Stomach (tissue), 4 donors: ENCODE results near the gene CDC40.

Source experiments
- POLR2A ChIP-seq, 4 donors: fragments of 450-650 bp; IDR thresholded peaks; one replicate each; pipeline ENCODE4 v1.6.1; 2016; ENCODE audit warnings: antibody characterized with exemption in 4 of 4, control low read depth in 2 of 4, mild to moderate bottlenecking in 1 of 4, moderate library complexity in 1 of 4
- TF ChIP-seq, protein P1 (sequence below), 7 experiments: fragments of 450-650 bp in 4 of 7; fragments of 200-600 bp in 3 of 7; sonication (generic) in 3 of 7; IDR thresholded peaks; one replicate each; pipeline ENCODE4 v1.5.1; 2016 to 2019; ENCODE audit warnings: antibody characterized with exemption in 7 of 7, control low read depth in 2 of 7, mild to moderate bottlenecking in 1 of 7

DNA sequence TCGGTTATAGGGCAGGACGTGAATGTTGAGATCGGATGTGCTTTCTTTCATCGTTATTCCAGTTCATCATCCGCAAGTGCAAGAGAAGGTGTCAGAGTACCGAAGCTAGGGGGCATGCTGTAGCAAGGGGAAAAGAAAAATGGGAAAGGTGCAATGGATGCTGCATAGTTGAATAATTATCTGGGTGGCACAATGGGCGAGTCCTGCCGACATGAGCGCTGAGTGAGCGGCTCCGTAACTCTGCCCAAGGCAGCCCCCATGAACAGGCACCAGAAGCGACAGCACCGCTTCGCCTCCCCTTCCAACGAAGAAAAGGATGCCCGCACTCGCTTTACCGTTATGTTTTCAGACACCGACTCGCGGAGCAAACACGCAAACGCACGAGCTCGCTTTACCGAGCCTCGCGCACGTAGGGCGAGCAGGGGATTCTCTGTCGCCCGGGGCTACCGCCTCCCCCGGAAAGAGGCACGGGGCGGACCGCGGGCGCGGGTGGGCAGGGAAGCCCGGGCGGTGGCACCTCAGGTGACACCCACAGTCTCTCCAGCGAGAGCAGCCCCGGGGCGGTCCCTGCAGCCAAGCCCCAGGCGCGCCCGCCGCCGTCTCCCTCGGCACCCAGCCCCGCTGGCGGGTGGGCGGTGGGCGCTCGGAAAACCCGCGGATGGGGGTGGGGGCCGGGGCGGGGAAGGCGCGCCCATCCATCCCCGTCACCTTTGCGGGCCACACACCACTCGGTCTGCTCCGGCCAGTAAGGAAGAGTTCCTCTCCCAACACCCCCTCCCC lies 1.4 kb upstream of the CDC40 start:
- TF ChIP-seq, protein P1, sequence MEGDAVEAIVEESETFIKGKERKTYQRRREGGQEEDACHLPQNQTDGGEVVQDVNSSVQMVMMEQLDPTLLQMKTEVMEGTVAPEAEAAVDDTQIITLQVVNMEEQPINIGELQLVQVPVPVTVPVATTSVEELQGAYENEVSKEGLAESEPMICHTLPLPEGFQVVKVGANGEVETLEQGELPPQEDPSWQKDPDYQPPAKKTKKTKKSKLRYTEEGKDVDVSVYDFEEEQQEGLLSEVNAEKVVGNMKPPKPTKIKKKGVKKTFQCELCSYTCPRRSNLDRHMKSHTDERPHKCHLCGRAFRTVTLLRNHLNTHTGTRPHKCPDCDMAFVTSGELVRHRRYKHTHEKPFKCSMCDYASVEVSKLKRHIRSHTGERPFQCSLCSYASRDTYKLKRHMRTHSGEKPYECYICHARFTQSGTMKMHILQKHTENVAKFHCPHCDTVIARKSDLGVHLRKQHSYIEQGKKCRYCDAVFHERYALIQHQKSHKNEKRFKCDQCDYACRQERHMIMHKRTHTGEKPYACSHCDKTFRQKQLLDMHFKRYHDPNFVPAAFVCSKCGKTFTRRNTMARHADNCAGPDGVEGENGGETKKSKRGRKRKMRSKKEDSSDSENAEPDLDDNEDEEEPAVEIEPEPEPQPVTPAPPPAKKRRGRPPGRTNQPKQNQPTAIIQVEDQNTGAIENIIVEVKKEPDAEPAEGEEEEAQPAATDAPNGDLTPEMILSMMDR (IDR thresholded peaks at IDR 0.05): peak in 5 of 7 experiments; percentile 18 to 73 (median 47)
- no peak for TF ChIP-seq POLR2A (IDR thresholded peaks at IDR 0.05)
